ENCODE data around the gene PAK2. TPM values are rescaled to one million over a fixed set of nuclear protein-coding genes. Genes with fewer than 3 reads are reported as not detected.
"Not testable (repeated sequence)": the region's sequence is repeated elsewhere in the genome, so short reads cannot be mapped to it uniquely, and the experiment has no call there.

Gene PAK2
- total RNA-seq, 1 experiment from 2014 or later, result 26.7 TPM

GRCh38 chr3:196810963-196811581, 71.4 kb downstream of the PAK2 start:
- DNase-seq (ENCODE audit: low read depth, low spot score), result no peak
- in situ Hi-C loops (cut with HindIII; ENCODE audit: low pct_unique_long_range_greater_than_20kb, low sequenced_read_pairs), result no loop called here

DNA sequence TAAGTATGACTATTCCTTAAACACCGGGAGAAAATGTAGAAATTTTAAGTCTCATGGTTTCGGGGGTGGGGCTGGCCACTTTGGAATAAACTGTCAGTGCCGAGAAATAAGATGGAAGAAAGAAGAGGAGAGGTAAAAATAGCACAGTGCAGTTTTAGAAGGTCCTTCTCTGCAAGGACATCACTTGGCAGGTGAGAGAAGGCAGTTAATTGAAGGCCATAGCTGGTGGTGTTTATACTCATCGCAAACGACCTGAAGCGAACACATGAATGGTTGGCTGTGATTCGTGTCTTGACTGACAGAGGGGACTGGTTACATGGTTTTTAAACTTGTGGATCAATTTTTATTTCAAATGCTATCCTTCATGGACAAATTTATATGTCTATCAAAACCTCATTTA, 73.2 kb downstream of the PAK2 start:
- in situ Hi-C loops (cut with HindIII; ENCODE audit: low pct_unique_long_range_greater_than_20kb, low sequenced_read_pairs), result no loop called here
- no peak for DNase-seq (ENCODE audit: low read depth, low spot score)

GRCh38 chr3:196813903-196814302, 74.2 kb downstream of the PAK2 start:
- in situ Hi-C loops (cut with HindIII; ENCODE audit: low pct_unique_long_range_greater_than_20kb, low sequenced_read_pairs), result no loop called here
- no peak for DNase-seq (ENCODE audit: low read depth, low spot score)

- DNase-seq (ENCODE audit: low read depth, low spot score), result no peak
- in situ Hi-C loops (cut with HindIII; ENCODE audit: low pct_unique_long_range_greater_than_20kb, low sequenced_read_pairs), result no loop called here
These were observed 82.2 kb downstream of the PAK2 start for GRCh38 chr3:196821806-196822355.

GRCh38 chr3:196829651-196830050, 90.0 kb downstream of the PAK2 start:
- DNase-seq (ENCODE audit: low read depth, low spot score); in situ Hi-C loops (cut with HindIII; ENCODE audit: low pct_unique_long_range_greater_than_20kb, low sequenced_read_pairs): not testable (repeated sequence)

DNA sequence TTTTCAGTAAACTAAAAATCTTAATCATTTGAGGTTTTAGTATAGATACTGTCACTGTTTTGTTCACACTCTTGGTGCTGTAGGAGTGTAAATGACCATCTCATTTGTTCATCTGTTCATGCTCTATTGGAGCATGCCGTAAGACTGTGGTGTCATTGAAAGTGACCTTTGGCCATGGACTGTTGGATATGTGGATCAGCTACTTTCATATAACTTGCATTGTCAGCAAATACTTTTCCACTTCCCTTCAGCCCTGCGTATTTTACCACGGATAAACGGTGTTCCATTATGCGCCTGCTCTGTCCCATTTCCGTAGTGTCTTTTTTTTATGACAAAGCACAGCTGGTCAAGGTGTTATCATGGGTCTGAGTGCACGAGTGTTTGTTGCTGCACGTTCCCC, 95.4 kb downstream of the PAK2 start:
- in situ Hi-C loops (cut with HindIII; ENCODE audit: low pct_unique_long_range_greater_than_20kb, low sequenced_read_pairs), result no loop called here
- no peak for DNase-seq (ENCODE audit: low read depth, low spot score)

- in situ Hi-C loops (cut with HindIII; ENCODE audit: low pct_unique_long_range_greater_than_20kb, low sequenced_read_pairs); DNase-seq (ENCODE audit: low read depth, low spot score): not testable (repeated sequence)
These were observed 97.0 kb downstream of the PAK2 start for GRCh38 chr3:196836626-196837025.

DNA sequence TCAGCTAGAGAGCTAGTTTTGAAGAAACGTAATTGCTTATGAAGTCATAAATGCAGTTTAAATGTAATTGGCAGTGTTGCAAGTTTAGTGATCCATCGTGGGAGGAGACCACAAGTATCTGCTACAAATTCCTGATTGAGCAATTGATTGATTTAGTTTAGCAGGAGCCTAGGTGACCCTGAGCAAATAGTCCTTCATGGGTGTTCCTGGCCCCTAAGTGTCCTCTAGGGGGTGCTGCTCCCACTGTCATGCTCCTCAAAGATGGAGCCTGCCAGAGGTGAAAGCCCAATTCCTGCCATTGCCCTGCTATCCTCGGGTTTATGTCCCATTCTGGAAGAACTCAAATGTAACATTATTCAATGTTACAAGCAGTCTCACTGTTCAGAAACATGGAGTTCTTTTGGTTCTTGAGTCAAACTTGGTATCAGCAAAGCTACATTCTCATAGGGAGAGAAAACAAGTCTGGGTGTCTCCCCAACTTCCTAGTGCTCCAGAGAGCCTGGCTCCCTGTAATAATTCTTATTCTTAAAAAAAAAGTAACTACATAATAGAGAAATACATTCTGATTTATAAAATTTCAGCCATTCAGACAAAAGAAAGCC, 98.3 kb downstream of the PAK2 start:
- peak; percentile 83 for DNase-seq (ENCODE audit: low read depth, low spot score)
- in situ Hi-C loops (cut with HindIII; ENCODE audit: low pct_unique_long_range_greater_than_20kb, low sequenced_read_pairs), result no loop called here

GRCh38 chr3:196839351-196839750, 99.7 kb downstream of the PAK2 start:
- in situ Hi-C loops (cut with HindIII; ENCODE audit: low pct_unique_long_range_greater_than_20kb, low sequenced_read_pairs); DNase-seq (ENCODE audit: low read depth, low spot score): not testable (repeated sequence)

DNA sequence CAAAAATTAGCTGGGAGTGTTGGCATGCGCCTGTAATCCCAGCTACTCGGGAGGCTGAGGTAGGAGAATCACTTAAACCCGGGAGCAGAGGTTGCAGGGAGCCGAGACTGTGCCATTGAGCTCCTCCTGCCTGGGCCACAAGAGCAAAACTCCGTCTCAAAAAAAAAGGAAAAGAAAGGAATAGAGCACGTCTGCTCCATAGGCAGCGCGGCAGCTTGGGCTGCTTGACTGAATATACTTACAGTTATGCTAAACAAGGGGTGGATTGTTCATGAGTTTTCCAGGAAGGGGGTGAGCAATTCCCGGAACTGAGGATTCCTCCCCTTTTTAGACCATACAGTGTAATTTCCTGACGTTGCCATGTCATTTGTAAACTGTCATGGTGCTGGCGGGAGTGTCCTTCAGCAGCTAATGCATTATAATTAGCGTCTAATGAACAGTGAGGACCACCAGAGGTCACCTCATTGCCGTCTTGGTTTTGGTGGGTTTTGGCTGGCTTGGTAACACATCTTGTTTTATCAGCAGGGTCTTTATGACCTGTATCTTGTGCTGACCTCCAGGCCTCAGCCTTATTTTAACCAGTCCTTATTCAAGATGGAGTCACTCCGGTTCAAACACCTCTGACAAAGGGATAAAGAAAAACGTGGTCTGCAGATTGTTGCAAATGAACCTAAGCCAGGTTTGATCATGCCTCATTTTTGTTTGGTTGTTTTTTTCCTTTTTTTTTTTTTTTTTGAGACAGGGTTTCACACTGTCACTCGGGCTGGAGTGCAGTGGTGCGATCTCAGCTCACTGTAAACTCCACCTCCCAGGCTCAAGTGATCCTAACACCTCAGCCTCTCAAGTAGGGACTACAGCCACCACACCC, 103.1 kb downstream of the PAK2 start:
- in situ Hi-C loops (cut with HindIII; ENCODE audit: low pct_unique_long_range_greater_than_20kb, low sequenced_read_pairs), result no loop called here
- DNase-seq (ENCODE audit: low read depth, low spot score), result peak; percentile 86

- no peak for DNase-seq (ENCODE audit: low read depth, low spot score)
- in situ Hi-C loops (cut with HindIII; ENCODE audit: low pct_unique_long_range_greater_than_20kb, low sequenced_read_pairs), result no loop called here
These were observed 103.9 kb downstream of the PAK2 start for GRCh38 chr3:196843435-196844110.

DNA sequence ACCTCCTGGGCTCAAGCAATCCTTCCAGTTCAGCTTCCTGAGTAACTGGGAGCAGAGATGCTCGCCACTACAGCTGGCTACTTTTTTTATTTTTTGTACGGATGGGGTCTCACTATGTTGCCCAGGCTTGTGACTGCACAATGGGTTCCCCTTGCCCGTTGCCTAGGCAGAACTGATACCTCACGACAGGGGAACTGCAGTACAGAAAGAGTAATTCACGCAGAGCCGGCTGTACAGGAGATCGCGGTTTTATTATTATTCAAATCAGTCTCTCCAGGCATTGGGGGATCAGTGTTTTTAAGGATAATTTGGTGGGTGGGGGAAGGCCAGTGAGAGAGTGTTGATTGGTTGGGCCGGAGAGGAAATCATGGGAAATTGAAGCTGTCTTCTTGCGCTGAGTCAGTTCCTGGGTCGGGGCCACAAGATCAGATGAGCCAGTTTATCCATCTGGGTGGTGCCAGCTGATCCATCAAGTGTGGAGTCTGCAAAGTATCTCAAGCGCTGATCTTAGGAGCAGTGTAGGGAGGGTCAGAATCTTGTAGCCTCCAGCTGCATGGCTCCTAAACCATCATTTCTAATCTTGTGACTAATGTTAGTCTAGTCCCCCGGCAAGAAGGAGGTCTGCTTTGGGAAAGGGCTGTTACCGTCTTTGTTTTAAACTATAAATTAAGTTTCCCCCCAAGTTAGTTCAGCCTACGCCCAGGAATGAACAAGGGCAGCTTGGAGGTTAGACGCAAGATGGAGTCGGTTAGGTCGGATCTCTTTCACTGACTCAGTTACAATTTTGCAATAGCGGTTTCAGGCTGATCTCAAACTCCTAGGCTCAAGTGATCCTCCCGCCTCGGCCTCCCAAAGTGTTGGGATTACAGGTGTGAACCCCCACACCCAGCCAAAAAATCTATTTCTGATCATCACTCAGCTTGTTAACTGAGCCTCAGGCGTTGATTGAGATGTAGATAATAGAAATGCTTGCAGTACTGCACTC, 104.9 kb downstream of the PAK2 start:
- in situ Hi-C loops (cut with HindIII; ENCODE audit: low pct_unique_long_range_greater_than_20kb, low sequenced_read_pairs); DNase-seq (ENCODE audit: low read depth, low spot score): not testable (repeated sequence)

DNA sequence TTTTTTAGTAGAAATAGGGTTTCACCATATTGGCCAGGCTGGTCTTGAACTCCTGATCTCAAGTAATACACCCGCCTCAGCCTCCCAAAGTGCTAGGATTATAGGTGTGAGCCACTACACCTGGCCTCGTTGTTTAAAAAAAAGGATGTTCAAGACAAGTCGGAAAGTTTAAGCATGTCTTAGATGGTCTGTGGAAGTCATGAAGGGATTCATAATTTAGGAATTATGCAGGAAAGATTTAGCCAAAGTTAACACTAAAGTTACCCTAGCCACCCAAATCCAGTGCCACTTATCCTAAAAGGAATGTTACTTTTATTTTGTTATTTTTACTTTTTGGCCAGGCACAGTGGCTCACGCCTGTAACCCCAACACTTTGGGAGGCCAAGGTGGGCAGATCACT, 108.7 kb downstream of the PAK2 start:
- DNase-seq (ENCODE audit: low read depth, low spot score); in situ Hi-C loops (cut with HindIII; ENCODE audit: low pct_unique_long_range_greater_than_20kb, low sequenced_read_pairs): not testable (repeated sequence)

DNA sequence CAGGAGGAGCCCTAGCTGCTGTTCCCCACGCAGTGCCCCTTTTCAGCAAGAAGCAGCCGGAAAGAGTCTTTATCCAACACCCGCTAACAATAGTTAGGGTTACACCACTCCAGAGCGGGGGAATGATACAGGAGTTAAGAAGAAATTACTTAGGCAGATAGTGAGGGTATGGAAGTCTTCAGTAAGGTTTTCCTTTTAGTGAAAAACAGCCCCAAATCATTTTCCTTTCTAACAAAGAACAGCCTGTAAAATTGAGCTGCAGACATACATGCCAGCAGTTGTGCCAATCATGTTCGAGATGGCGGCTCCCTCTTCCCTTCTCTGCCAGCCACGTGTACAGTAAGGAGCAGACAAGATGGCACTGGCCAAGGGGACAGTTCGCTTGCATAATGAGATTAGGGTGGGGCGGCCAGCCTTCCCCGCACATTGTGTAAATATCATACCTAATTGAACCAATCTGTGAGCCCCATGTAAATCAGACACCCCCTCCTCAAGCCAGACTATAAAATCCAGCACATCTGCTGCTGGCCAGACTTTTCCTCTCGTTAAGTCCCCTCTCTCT, 109.6 kb downstream of the PAK2 start:
- in situ Hi-C loops (cut with HindIII; ENCODE audit: low pct_unique_long_range_greater_than_20kb, low sequenced_read_pairs), result no loop called here
- no peak for DNase-seq (ENCODE audit: low read depth, low spot score)

DNA sequence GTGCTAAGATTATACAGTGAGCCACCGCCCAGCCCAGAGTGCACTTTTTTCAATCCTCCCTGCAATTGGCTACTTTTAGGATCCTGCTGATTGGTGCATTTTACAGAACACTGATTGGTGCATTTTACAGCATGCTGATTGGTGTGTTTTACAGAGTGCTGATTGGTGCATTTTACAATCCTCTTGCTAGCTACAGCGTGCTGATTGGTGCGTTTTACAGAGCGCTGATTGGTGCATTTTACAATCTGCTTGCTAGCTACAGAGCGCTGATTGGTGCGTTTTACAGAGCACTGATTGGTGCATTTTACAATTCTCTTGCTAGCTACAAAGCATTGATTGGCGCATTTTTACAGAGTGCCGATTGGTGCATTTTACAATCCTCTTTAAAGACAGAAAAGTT, 123.3 kb downstream of the PAK2 start:
- DNase-seq (ENCODE audit: low read depth, low spot score), result peak; percentile 15

GRCh38 chr3:196867155-196867506, 127.5 kb downstream of the PAK2 start:
- in situ Hi-C loops (cut with HindIII; ENCODE audit: low pct_unique_long_range_greater_than_20kb, low sequenced_read_pairs), result no loop called here
- no peak for DNase-seq (ENCODE audit: low read depth, low spot score)

More for the DNA sequence above, 123.3 kb downstream of the PAK2 start:
- in situ Hi-C loops (cut with HindIII; ENCODE audit: low pct_unique_long_range_greater_than_20kb, low sequenced_read_pairs), result not testable (repeated sequence)

All from SK-MEL-5 (cell line).